HG03558 (cell line): ENCODE measurements around the gene PRMT3.
A peak's percentile ranks its signal among the peaks of the same experiment; 100 is the strongest.
"Not testable (repeated sequence)": the region's sequence is repeated elsewhere in the genome, so short reads cannot be mapped to it uniquely, and the experiment has no call there.

ENCODE experiments used
- ATAC-seq: cut with Tn5 transposase; IDR thresholded peaks from one replicate; pipeline ENCODE4 v1.9.1; 2021; ENCODE audit warnings: moderate number of reproducible peaks; ENCODE audit not compliant: unreplicated experiment; ENCODE audit errors: extremely low read depth

Gene PRMT3

DNA sequence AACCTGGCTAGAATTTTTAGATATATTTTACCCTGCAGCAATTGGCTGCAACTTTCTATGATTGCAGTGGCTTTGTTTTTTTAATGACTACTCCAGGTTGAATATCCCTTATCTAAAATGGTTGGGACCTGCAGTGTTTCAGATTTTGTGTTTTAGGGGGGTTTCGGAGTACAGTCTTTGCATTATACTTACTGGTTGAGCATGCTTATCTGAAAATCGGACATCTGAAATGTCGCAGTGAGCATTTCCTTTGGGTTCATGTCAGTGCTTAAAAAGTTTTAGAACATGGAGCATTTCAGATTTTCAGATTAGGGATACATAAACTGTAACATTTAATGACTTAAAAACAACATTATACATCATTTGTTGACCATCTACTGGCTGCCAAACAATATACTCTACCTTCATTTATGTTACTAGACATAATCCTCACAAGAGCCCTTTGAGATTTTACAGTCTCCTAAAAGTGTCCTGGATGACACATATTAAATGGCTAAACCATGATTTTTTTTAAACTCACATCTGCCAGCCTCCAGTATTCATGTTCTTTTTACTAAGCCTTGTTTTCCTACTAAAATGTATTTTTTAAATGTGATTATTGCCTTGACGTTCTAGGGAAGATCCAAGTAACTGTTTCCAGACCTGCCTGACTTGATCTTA is 66.3 kb downstream of the PRMT3 start:
- no peak for ATAC-seq

DNA sequence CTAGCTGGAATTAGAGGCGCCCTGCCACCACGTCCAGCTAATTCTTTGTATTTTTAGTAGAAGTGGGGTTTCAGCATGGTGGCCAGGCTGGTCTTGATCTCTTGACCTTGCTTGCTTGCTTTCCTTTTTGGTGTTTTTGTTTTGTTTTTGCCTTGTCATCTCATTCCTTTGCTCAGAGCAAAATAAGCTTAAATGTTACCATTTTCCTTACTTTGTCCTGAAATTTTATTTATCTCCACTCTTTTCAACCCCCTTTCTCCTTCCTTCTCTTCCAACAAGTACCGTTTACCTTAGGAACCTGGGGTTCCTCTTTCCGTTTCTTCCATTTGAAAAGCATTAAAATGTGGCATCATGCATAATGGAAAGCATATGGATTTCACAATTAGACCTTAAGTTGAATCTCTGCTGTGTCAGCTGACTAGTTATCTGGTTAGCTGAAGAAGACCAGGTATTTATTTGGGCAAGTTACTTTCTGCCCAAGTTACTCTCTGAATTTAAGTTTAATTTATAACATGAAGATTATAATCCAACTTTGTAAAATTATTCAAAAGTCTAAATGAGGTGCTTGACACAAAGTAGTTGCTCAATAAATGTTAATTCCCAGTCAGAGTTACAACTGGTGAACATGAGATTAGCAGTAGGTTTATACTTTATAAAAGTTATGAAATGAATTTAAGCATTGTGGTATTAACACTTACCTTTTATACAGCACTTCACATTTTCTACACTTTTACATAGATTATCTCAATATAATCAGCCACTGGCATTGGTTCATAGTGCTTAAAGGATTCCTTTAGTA is 69.7 kb downstream of the PRMT3 start:
- ATAC-seq, result no peak

DNA sequence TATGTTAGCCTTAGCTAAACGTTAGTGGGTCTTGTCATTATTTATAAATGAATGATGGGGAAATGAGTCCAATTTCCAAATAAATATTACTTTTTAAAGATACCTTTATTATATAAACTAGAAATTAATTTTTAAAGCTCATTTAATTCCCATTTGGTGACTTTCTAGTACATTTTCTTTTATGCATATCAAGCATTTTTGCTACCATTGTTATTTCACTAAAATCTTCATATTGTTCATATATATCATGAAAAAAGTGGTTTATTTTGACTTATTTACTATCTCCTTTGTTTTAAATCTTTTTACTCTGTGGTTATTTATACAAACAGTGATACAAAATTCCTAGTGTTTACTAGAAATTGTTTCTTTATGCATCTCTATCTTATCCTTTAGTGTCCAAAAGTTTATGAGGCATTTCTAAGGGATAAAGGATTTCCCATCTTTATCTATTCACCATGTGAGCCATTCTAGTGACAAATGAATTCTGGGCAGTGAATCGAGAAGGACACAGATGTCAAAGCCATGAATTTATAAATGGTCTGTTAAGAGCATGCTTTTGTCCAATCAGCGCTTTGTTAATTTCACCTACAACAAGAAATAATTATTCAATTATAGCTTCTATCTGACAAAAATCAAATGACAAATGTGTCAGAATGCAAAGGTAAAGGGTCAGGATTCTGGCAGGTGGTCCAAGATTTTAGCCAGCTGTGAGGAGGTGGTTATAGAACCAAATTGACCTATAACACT is 70.6 kb downstream of the PRMT3 start:
- no peak for ATAC-seq

DNA sequence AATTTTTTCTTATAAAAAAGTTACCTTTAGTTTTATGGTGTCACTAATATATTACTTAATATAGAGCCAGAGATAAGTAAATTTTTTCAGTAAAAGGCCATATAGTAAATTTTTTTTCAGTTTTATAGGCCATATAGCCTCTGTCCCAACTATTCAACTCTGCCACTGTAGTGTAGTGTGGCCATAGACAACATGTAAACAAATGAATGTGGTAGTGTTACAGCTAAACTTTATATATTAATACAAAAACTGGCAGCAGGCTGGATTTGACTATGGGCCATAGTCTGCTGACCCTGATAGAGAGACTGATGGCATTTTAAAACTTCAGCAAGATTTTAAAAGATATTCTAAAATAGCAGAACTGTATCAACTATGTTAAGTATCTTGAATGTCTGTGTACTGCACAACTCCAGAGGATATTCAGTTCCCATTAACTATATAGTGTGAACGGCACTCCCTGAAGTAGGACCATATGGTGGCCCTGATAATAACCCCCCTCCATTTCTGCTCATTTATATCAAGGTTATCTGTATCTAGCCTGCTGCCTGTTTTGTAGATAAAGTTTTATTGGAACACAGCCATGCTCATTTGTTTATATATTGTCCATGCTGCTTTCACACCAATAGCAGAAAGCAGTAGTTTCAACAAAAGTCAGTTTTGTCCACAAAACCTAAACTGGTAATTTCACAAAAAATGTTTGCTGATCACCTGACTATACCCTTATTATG is 71.6 kb downstream of the PRMT3 start:
- no peak for ATAC-seq

DNA sequence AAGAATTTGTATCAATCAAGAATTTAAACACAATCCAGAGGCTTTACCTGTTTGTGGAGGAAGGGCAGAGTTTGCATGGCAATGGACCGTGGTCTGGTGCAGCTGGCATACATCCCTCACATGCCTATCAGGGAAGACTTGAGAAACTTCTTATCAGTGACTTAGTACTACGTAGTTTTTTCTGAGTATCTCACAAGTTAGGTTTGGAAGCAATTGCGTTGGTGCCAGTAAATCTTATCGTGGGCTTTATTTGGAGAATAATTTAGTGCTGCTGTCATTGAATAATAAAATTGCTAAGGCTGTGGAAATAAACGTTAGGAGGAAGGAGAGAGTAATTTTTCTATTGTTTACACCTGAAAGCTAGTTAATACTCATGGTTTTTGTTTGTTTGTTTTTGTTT is 72.3 kb downstream of the PRMT3 start:
- ATAC-seq, result no peak

DNA sequence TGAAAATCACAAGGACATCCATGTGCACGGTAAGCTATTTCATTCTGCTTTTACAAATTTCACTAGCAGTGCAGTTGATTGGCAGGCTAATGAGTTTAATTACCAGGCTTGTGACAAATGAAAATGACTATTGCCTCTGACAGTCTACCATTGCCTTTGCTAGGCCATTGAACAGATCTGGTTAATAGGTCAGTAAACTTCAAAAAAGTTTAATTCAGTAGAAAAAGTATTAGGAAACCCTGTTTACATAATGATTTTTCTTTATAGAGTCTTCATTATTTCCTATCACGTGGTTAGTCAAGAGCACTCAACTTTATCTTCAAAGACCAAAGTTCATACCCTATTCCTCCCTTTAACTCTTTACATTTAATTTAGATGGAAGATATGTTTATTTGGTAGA is 77.0 kb downstream of the PRMT3 start:
- no peak for ATAC-seq

DNA sequence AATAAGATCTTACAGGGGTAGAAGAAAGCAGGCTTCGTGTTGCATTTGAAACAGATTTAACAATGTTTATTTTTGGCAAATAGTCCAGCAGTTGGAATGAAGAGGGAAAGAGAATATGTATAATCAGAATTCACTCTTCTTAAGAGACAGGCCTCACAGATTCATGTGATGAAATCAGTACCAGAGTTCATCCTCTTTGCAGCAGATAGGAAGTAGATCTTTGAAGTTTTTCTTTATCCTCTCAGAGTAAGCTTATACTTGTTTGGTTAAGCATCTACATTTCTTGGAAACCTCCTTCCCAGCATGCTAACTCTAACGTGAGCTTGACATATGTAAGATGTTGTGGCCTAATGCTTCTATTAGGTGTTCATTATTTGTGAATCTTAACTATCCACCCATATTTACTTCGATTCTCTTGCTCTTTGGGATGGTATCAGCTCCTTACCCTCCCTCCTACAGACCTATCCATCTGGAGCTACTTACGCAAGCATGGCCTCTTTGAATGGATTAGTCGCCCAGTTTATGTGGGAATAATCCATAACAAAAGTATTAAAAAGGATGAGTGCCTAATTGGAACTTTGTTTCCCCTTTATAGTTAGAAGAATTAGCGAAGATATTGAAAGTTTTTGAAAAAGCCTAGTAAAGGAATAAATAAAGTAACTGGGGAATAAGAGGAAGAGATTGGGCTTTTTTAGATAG is 80.1 kb downstream of the PRMT3 start:
- ATAC-seq, result no peak

DNA sequence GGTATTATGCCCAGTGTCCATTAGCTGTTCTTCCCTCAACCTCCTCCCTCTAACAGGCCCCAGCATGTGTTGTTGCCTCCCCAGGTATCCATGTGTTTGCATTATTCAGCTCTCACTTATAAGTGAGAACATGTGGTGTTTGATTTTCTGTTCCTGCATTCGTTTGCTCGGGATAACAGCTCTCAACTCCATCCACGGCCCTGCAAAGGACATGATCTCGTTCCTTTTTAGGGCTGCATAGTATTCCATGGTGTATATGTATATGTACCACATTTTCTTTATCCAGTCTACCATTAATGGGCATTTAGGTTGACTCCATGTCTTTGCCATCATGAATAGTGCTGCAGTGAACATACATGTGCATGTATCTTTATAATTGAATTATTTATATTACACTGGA is 82.8 kb downstream of the PRMT3 start:
- ATAC-seq, result no peak

DNA sequence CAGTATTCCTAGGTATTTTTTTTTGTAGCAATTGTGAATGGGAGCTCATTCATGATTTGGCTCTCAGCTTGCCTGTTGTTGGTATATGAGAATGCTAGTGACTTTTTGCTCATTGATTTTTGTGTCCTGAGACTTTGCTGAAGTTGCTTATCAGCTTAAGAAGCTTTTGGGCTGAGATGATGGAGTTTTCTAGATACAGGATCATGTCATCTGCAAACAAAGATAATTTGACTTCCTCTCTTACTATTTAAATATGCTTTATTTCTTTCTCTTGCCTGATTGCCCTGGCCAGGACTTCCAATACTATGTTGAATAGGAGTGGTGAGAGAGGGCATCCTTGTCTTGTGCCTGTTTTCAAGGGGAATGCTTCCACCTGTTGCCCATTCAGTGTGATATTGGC is 84.4 kb downstream of the PRMT3 start:
- ATAC-seq, result not testable (repeated sequence)

DNA sequence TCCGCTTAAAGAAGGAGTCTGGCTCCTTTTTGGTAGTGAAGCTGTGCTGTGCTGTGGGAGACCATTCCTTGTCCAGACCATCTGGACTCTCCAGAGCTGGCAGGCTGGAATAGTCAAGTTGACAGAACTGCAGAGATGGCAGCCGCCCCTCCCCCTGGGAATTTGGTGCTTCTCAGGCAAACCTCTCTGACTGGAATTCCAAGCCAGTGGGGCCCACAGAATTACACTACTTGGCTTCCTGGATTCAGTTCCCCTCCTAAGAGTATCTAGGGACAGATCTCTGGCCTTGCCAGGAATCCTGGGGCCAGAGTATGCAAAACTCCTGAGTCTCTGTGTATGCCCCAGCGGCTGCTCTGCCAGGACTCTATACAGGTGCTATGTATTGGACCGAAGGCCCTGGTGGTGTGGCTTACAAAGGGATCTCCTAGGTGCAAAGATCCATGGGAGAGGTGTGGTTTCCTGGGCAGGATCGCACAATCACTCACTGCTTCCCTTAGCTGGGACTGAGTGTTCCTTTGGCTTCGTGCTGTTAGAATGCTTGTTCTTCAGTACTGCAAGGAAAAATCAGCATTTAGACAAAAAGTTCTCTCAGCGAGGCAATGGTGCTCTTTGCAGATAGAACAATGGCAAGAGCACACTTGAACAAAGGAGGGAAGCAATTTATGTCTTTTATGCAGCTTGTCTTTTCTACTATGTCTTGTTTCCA is 86.8 kb downstream of the PRMT3 start:
- ATAC-seq, result no peak

DNA sequence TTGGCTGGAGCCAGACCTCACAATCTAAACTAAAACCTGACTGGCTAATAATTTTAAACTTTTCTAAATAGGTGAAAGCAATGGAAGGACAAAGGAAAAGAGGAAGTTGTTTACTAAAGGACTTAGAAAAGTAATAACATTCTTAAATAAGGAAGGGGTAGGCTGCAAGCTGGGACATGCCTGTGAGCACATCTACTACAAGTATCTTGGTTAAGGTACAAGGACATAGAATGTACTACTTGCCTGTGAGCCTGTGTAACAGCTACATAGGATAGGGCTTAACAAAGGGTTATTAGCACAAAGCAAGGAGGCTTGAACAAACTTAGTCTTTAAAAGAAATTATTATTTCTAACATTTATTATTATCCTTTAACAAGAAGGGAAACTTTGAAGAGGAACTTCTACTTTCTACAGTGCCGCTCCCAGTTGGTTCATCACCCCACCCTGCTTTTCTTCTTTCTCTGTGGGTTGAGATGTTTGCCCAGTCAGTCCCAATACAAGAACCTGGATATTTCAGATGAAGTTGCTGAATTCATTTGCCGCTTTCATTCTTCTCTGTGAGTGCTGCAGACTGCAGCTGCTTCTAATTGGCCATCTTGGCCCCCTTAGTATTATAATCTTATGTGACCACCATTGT is 87.5 kb downstream of the PRMT3 start:
- ATAC-seq, result no peak

DNA sequence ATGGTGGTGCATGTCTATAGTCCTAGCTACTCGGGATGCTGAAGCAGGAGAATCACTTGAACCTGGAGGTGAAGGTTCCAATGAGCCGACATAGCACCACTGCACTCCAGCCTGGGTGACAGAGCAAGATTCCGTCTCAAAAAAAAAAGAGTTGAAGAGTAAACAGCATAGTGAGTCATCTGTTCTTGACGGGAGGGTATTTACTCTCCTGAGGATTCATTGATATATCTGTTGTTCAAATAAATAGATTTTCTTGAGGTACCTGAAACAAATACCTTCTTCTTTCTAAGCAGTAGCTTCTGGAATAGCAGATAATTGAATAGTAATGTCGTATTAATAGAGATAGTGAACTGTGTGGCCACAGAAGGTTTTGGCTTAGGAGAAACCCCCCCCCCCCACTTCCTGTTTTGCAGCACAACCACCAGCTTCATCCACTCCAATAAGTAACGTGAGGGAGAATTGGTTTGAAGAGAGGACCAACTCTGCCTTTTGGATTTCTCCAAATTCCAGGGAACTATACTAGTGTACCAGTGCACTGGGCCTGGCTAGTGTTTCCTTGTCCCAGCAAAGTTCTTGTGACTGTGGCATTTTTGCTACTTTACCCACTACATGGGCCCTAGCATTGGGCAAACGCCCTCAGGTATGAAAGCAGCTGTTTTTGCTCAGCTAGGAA is 90.0 kb downstream of the PRMT3 start:
- ATAC-seq, result no peak

DNA sequence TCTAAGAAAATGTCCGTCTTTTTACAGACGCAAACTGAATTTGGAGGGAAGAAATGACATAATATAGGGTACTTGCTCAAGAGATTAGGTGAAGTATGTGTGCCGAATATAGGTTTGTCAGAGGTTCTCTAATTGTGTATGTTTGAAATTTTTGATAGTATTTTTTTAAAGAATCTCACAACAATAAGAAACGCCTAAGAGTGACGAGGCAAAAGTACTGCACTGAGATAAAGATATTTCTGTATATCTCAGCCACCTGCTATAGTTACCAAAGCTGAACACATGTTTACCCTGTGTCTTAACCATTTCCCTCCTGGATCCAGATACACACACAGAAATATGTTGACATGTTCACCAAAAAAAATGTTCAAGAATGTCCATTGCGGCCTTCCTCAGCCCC is 92.0 kb downstream of the PRMT3 start:
- ATAC-seq, result no peak

DNA sequence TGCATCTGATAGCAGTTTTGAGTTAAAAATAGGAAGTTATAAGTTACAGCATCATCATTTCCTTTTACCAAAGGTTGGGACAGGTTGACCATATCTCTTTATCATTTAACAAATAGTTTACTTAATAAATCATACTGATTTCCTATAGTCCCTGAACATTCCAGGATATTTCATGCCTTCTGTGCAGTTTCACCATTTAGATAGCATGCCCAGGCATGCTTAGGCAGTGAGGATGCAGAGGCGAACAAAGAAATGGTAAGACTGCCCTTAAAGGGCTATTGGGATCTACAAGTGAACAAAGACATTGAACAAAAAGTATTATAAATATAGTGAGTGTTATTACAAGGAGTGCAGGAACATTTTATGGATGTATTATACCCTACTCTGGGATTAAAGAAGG is 96.4 kb downstream of the PRMT3 start:
- ATAC-seq, result no peak

DNA sequence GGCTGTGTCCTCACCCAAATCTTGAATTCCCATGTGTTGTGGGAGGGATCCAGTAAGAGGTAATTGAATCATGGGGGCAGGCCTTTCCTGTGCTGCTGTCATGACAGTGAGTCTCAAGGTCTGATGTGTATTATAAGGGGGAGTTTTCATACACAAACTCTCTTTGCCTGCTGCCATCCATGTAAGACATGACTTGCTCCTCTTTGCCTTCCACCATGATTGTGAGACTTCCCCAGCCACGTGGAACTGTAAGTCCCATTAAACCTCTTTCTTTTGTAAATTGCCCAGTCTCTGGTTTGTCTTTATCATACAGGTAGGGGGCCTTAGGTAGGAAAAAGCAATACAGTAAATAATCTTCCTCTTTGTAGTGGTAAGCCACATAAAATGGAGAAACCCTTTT is 96.9 kb downstream of the PRMT3 start:
- not testable (repeated sequence) for ATAC-seq

DNA sequence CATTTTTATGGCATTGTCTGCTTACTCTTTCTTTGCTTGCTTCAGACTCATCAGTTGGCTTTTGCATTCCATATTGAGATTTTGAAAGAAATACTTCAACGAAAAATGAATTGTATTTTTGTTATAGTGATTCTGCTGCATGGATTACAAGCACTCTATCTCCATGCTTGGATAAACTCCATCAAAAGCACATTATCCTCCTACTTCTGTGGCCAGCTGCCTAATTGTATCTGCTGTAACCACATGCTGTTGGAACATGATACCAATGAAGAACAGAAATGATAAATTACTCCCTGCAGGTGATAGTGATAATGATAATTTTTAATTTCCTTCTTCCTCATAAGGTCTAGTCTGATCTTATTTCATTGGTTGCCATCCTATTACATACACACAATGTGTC is 100.8 kb downstream of the PRMT3 start:
- ATAC-seq, result no peak

DNA sequence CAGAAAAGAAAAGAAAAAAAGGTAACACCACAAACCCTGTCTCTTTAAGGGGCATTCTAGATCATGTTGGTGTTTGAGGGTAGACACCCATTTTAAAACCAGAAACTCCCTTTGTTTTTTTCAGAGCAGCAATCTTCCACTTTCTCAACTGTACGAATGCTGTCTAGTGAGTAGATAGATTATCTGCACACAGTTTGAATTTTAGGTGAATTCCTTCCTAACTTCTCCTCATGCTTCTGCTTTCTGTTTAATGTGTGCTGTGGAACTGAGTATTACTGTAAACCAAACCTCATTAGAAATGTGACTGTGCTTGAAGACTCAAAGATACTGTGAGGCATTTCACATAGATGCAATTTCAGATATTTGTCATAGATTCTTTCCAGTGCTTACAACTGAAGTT is 102.4 kb downstream of the PRMT3 start:
- ATAC-seq, result peak; percentile 64

DNA sequence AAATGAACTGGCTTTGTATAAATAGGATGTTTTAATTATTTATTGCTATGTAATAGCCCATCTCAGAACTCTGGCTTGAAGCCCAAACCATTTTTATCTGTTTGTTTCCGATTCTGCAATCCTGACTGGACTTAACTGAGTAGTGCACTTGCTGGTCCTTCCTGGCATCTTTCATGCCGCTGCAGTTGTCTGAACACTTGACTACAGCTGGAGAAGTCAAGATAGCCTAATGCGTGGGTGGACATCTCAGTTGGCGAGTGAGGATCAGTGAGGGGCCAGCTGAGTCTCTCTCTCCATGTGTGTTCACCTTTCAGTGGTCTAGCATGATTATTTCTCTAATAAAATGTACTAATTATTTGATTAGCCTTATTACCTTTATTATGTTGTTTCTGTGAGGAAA is 105.8 kb downstream of the PRMT3 start:
- no peak for ATAC-seq
